A549 (cell line): ENCODE data around the gene TBATA. TPM values are rescaled to one million over a fixed set of nuclear protein-coding genes. Genes with fewer than 3 reads are reported as not detected.

ENCODE experiments used
- ATAC-seq, 2 experiments: fragments of 200-7000 bp in 1 of 2; fragments of >200 bp in 1 of 2; cut with Nextera tagmentation in 1 of 2; cut with Tn5 transposase in 1 of 2; 3 replicates each; pipeline versions ENCODE4 v1.8.0 to v1.9.1; 2018 to 2020; ENCODE audit warnings: mild to moderate bottlenecking in 1 of 2, moderate library complexity in 1 of 2
- CTCF ChIA-PET: fragments of 300-600 bp; sonication (Branson Sonifier 250); formaldehyde crosslinking; extraction: SDS; loops from one replicate; lab custom pipeline; 2021; ENCODE audit warnings: antibody characterized with exemption, inconsistent platforms; lab: Yijun Ruan, JAX
- POLR2A ChIA-PET: fragments of 350-600 bp; formaldehyde crosslinking; extraction: SDS; loops from one replicate; lab custom pipeline; 2021; ENCODE audit warnings: antibody characterized with exemption, inconsistent platforms; lab: Yijun Ruan, JAX
- DNase-seq, 2 experiments: peaks; one replicate each; pipeline versions ENCODE4 v3.0.0 to v3.0.0-alpha.2; 2011 to 2016; ENCODE audit warnings: low read depth in 1 of 2, low spot score in 1 of 2
- FAIRE-seq: peaks from 2 replicates; lab custom pipeline; 2011; peaks lifted over from hg19 to GRCh38; lab: Jason Lieb, UNC
- H3K27ac ChIP-seq, 2 experiments: fragments of >200 bp; sonication (Bioruptor Twin); formaldehyde crosslinking; 3 replicates each; pipeline ENCODE4 v1.5.1; 2016 to 2017
- H3K4me1 ChIP-seq: fragments of >200 bp; sonication (Bioruptor Twin); formaldehyde crosslinking; 3 replicates; pipeline ENCODE4 v1.6.1; 2016
- H3K4me2 ChIP-seq: fragments of >200 bp; sonication (Bioruptor Twin); formaldehyde crosslinking; 3 replicates; pipeline ENCODE4 v1.6.1; 2016
- H3K4me3 ChIP-seq: fragments of >200 bp; sonication (Bioruptor Twin); formaldehyde crosslinking; 3 replicates; pipeline ENCODE4 v1.5.1; 2016
- H3K9me3 ChIP-seq: fragments of >200 bp; sonication (Bioruptor Twin); formaldehyde crosslinking; 3 replicates; pipeline ENCODE4 v1.6.1; 2016
- BCL3 ChIP-seq: fragments of >200 bp; sonication (Bioruptor Twin); formaldehyde crosslinking; IDR thresholded peaks from 3 replicates; pipeline ENCODE4 v1.6.1; 2016
- BHLHE40 ChIP-seq: IDR thresholded peaks from 2 replicates; pipeline ENCODE4 v1.6.1; 2012; ENCODE audit warnings: low read depth, low read length, inconsistent platforms
- CBX8 ChIP-seq: fragments of 200-600 bp; sonication (generic); IDR thresholded peaks from 2 replicates; pipeline ENCODE4 v1.6.1; 2016
- CEBPB ChIP-seq, 2 experiments: fragments of >200 bp in 1 of 2; sonication (Bioruptor Twin) in 1 of 2; formaldehyde crosslinking in 1 of 2; IDR thresholded peaks; 2 replicates each; pipeline ENCODE4 v1.6.1; 2012 to 2016
- CHD2 ChIP-seq: fragments of 150-350 bp; IDR thresholded peaks from 2 replicates; pipeline ENCODE4 v1.6.1; 2014; ENCODE audit warnings: low read length; ENCODE audit not compliant: partially characterized antibody
- CHD4 ChIP-seq: fragments of 200-600 bp; sonication (generic); IDR thresholded peaks from 2 replicates; pipeline ENCODE4 v1.6.1; 2016; ENCODE audit warnings: antibody characterized with exemption, mild to moderate bottlenecking, borderline replicate concordance
- EHF ChIP-seq: fragments of 250-450 bp; sonication (Bioruptor Pico); IDR thresholded peaks from 2 replicates; pipeline ENCODE4 v1.5.0; 2020; ENCODE audit warnings: mild to moderate bottlenecking
- ESRRA ChIP-seq: fragments of 150-350 bp; IDR thresholded peaks from 2 replicates; pipeline ENCODE4 v1.6.1; 2014; ENCODE audit warnings: mild to moderate bottlenecking, low read length, borderline replicate concordance
- FOSL2 ChIP-seq, 2 experiments: fragments of 450-650 bp in 1 of 2; fragments of >200 bp in 1 of 2; sonication (Bioruptor Twin) in 1 of 2; formaldehyde crosslinking; IDR thresholded peaks; 2 replicates each; pipeline versions ENCODE4 v1.5.0 to v1.6.1; 2016 to 2020; ENCODE audit warnings: mild to moderate bottlenecking in 1 of 2, moderate library complexity in 1 of 2
- HDAC2 ChIP-seq: fragments of 200-600 bp; sonication (generic); IDR thresholded peaks from 2 replicates; pipeline ENCODE4 v1.6.1; 2016
- HES2 ChIP-seq: fragments of >200 bp; sonication (Bioruptor Twin); formaldehyde crosslinking; IDR thresholded peaks from 2 replicates; pipeline ENCODE4 v1.6.1; 2016
- HOXA7 ChIP-seq: fragments of 250-450 bp; sonication (Bioruptor Pico); IDR thresholded peaks from 2 replicates; pipeline ENCODE4 v1.5.0; 2020; ENCODE audit warnings: mild to moderate bottlenecking, moderate library complexity
- JUN ChIP-seq, 2 experiments: fragments of >200 bp; sonication (Bioruptor Twin); formaldehyde crosslinking; IDR thresholded peaks; 2 replicates in 1 of 2; 3 replicates in 1 of 2; pipeline ENCODE4 v1.6.1; 2016 to 2017
- JUNB ChIP-seq: fragments of >200 bp; sonication (Bioruptor Twin); formaldehyde crosslinking; IDR thresholded peaks from 2 replicates; pipeline ENCODE4 v1.6.1; 2016
- MAX ChIP-seq: IDR thresholded peaks from 2 replicates; pipeline ENCODE4 v1.6.1; 2012
- MAZ ChIP-seq: fragments of 150-350 bp; IDR thresholded peaks from 2 replicates; pipeline ENCODE4 v1.6.1; 2014; ENCODE audit warnings: antibody characterized with exemption, low read depth, low read length, borderline replicate concordance
- MYC ChIP-seq: IDR thresholded peaks from 2 replicates; pipeline ENCODE4 v1.6.1; 2012; ENCODE audit warnings: mild to moderate bottlenecking, inconsistent platforms, low read length, improper control_type of control experiment, borderline replicate concordance
- NPAS2 ChIP-seq: fragments of 250-450 bp; sonication (Bioruptor Pico); IDR thresholded peaks from 2 replicates; pipeline ENCODE4 v1.8.0; 2022; ENCODE audit warnings: mild to moderate bottlenecking, moderate library complexity, borderline replicate concordance
- NR3C1 ChIP-seq: fragments of >200 bp; sonication (Bioruptor Twin); formaldehyde crosslinking; IDR thresholded peaks from 3 replicates; pipeline ENCODE4 v1.6.1; 2017
- PBX3 ChIP-seq: IDR thresholded peaks from 2 replicates; pipeline ENCODE4 v1.6.1; 2012
- POLR2A ChIP-seq: IDR thresholded peaks from 2 replicates; pipeline ENCODE4 v1.6.1; 2012; ENCODE audit warnings: mild to moderate bottlenecking, low read length
- RARB ChIP-seq: fragments of 250-450 bp; sonication (Bioruptor Pico); IDR thresholded peaks from 2 replicates; pipeline ENCODE4 v1.8.0; 2021; ENCODE audit warnings: mild to moderate bottlenecking, moderate library complexity
- RFX5 ChIP-seq: fragments of 450-650 bp; IDR thresholded peaks from 2 replicates; pipeline ENCODE4 v1.7.1; 2014; ENCODE audit warnings: antibody characterized with exemption, mild to moderate bottlenecking, moderate library complexity
- RNF2 ChIP-seq: fragments of 200-600 bp; sonication (generic); IDR thresholded peaks from 2 replicates; pipeline ENCODE4 v1.6.1; 2016; ENCODE audit warnings: low read depth, mild to moderate bottlenecking, antibody characterized with exemption, moderate library complexity, borderline replicate concordance
- TFCP2L1 ChIP-seq: fragments of 250-450 bp; sonication (Bioruptor Pico); IDR thresholded peaks from 2 replicates; pipeline ENCODE4 v1.5.0; 2021; ENCODE audit warnings: mild to moderate bottlenecking
- TP53 ChIP-seq: fragments of 250-450 bp; sonication (Bioruptor Pico); IDR thresholded peaks from 2 replicates; pipeline ENCODE4 v1.5.0; 2021; ENCODE audit warnings: mild to moderate bottlenecking, moderate library complexity
- USF2 ChIP-seq: fragments of 450-650 bp; IDR thresholded peaks from 2 replicates; pipeline ENCODE4 v1.6.1; 2014; ENCODE audit warnings: antibody characterized with exemption
- ZC3H11A ChIP-seq: fragments of 450-650 bp; IDR thresholded peaks from 2 replicates; pipeline ENCODE4 v1.6.1; 2014; ENCODE audit warnings: antibody characterized with exemption, mild to moderate bottlenecking
- ZNF302 ChIP-seq: fragments of 250-450 bp; sonication (Bioruptor Pico); IDR thresholded peaks from 2 replicates; pipeline ENCODE4 v1.9.0; 2021; ENCODE audit warnings: inconsistent platforms, mild to moderate bottlenecking, moderate library complexity
- ZSCAN20 ChIP-seq: fragments of 250-450 bp; sonication (Bioruptor Pico); IDR thresholded peaks from 2 replicates; pipeline ENCODE4 v1.8.0; 2022; ENCODE audit warnings: mild to moderate bottlenecking, moderate library complexity
- WGBS: methylation state at CpG from one replicate; pipeline ENCODE4 v1.1.6; 2017; ENCODE audit errors: missing lambda C conversion rate; 5-methylcytosine and 5-hydroxymethylcytosine counted together
- polyA plus RNA-seq, 4 experiments: library from polyadenylated mRNA; depleted of rRNA in 3 of 4; stranded (reverse); fragments of >200 nt; fragmentation: RNase III in 1 of 4; extraction: RNeasy Plus Mini Kit Qiagen cat#74134 plus additional on column Dnase treatment in 1 of 4; gene quantifications; 2 replicates in 3 of 4; 3 replicates in 1 of 4; pipeline ENCODE4 v1.2.3, GENCODE V29; 2011 to 2017

TBATA gene
- polyA plus RNA-seq, 2 of the 4 experiments (the other 2 are of a cell fraction): not detected

- H3K9me3 ChIP-seq: no peaks in the 10 kb centered on the region; the same call in 2 of the 3 replicates
- FAIRE-seq: no peak
- no peak overlapping the region for H3K27ac ChIP-seq
- no peak for DNase-seq
- peaks cover 5% of the 10 kb centered on the region; the same call in 1 of the 3 replicates for H3K4me1 ChIP-seq
- ATAC-seq: no peak
- TF ChIP-seq CEBPB (IDR thresholded peaks at IDR 0.05) (no peak), NR3C1 (no peak), BHLHE40 (no peak), MAX (no peak), RARB (CRISPR knock-in tag) (no peak), HOXA7 (no peak), ZC3H11A (no peak), CBX8 (no peak), MYC (no peak), CHD4 (no peak)
- ChIA-PET POLR2A (no interaction called here), CTCF (interaction anchor here (1.5 kb wide), 1 partner anchor 252 kb away, joined by 3 read pairs; no protein-coding TSS in a partner anchor)
- no peak overlapping the region for H3K4me3 ChIP-seq
- 13% methylated on average over 1 of the region's 1 CpG for WGBS
- no peak overlapping the region for H3K4me2 ChIP-seq
Observed at GRCh38 chr10:70801854-70802253, 16.7 kb upstream of the TBATA start.

- Histone ChIP-seq H3K27ac (no peak overlapping the region), H3K4me1 (peaks cover under 1% of the 10 kb centered on the region; the same call in 1 of the 3 replicates), H3K4me2 (no peak overlapping the region), H3K9me3 (no peaks in the 10 kb centered on the region; the same call in 2 of the 3 replicates), H3K4me3 (no peak overlapping the region)
- 33% methylated on average over 5 of the region's 5 CpGs for WGBS
- TF ChIP-seq EHF: no peak
- no peak for TF ChIP-seq CEBPB (IDR thresholded peaks at IDR 0.05)
- TF ChIP-seq NPAS2: no peak
- TF ChIP-seq CHD2: no peak
- no peak for TF ChIP-seq FOSL2 (IDR thresholded peaks at IDR 0.05)
- TF ChIP-seq FOSL2 (CRISPR knock-in tag; IDR thresholded peaks at IDR 0.05): no peak
- TF ChIP-seq JUN (IDR thresholded peaks at IDR 0.05): no peak
- DNase-seq (no peak), ATAC-seq (no peak), FAIRE-seq (no peak)
- ChIA-PET CTCF (interaction anchor here (1.6 kb wide), 1 partner anchor 10 kb away, joined by 4 read pairs; no protein-coding TSS in a partner anchor), POLR2A (no interaction called here)
Observed at GRCh38 chr10:70799124-70799523, 13.9 kb upstream of the TBATA start.

- CTCF ChIA-PET: interaction anchor here (0.6 to 1.7 kb wide), 4 partner anchors 8 to 751 kb away, joined by 3 to 4 read pairs (median 4); no protein-coding TSS in a partner anchor
- FAIRE-seq: no peak
- 61% methylated on average over 7 of the region's 7 CpGs for WGBS
- H3K4me2 ChIP-seq: no peak overlapping the region
- no peaks in the 10 kb centered on the region; the same call in 2 of the 3 replicates for H3K9me3 ChIP-seq
- no peak for TF ChIP-seq TP53 (CRISPR knock-in tag)
- TF ChIP-seq USF2: no peak
- no peak for TF ChIP-seq RFX5
- TF ChIP-seq ZNF302: no peak
- ATAC-seq: no peak
- DNase-seq: no peak
- H3K4me3 ChIP-seq: no peak overlapping the region
- no peaks in the 10 kb centered on the region for H3K4me1 ChIP-seq
- POLR2A ChIA-PET: no interaction called here
- no peak overlapping the region for H3K27ac ChIP-seq
Observed at GRCh38 chr10:70797840-70798239, 12.7 kb upstream of the TBATA start.

GRCh38 chr10:70795613-70796012 is 10.4 kb upstream of the TBATA start:
- 79% methylated on average over 1 of the region's 1 CpG for WGBS
- H3K27ac ChIP-seq: no peak overlapping the region
- no peaks in the 10 kb centered on the region for H3K4me1 ChIP-seq
- H3K4me3 ChIP-seq: no peak overlapping the region
- H3K9me3 ChIP-seq: no peaks in the 10 kb centered on the region; the same call in 2 of the 3 replicates
- FAIRE-seq (no peak), DNase-seq (no peak), ATAC-seq (no peak)
- CTCF ChIA-PET: interaction anchor here (1.4 kb wide), 1 partner anchor 37 kb away, joined by 3 read pairs; no protein-coding TSS in a partner anchor
- no peak overlapping the region for H3K4me2 ChIP-seq
- POLR2A ChIA-PET: no interaction called here
- TF ChIP-seq RFX5 (no peak), CEBPB (IDR thresholded peaks at IDR 0.05) (no peak), JUNB (no peak), HDAC2 (no peak), CHD2 (no peak), BCL3 (no peak), HES2 (no peak), RNF2 (no peak), NR3C1 (no peak), USF2 (no peak), PBX3 (no peak), ZSCAN20 (CRISPR knock-in tag) (no peak), MAZ (no peak), POLR2A (no peak), ESRRA (no peak), TFCP2L1 (CRISPR knock-in tag) (no peak)
